Esophagus (tissue), 2 donors: ENCODE results near the gene ELF1. TPM values are rescaled to one million over a fixed set of nuclear protein-coding genes. Genes with fewer than 3 reads are reported as not detected.

Experiments used
- H3K27ac ChIP-seq, 2 donors: one replicate each; pipeline ENCODE4 v1.5.1; 2013; ENCODE audit warnings: low read depth in 2 of 2, mild to moderate bottlenecking in 2 of 2, inconsistent platforms in 1 of 2, low read length in 1 of 2, moderate library complexity in 1 of 2
- H3K27me3 ChIP-seq, 2 donors: one replicate each; pipeline ENCODE4 v1.6.1; 2013; ENCODE audit warnings: low read length in 2 of 2, control low read depth in 1 of 2, mild to moderate bottlenecking in 1 of 2; ENCODE audit not compliant: insufficient read depth in 2 of 2, control insufficient read depth in 1 of 2
- H3K36me3 ChIP-seq, 2 donors: one replicate each; pipeline ENCODE4 v1.6.1; 2013; ENCODE audit warnings: low read length in 1 of 2; ENCODE audit not compliant: control insufficient read depth in 2 of 2, insufficient read depth in 2 of 2
- H3K4me1 ChIP-seq, 2 donors: one replicate each; pipeline ENCODE4 v1.6.1; 2013; ENCODE audit warnings: low read length in 1 of 2; ENCODE audit not compliant: control insufficient read depth in 2 of 2, insufficient read depth in 2 of 2
- H3K4me3 ChIP-seq, 2 donors: one replicate each; pipeline ENCODE4 v1.5.1; 2013; ENCODE audit warnings: low read length in 2 of 2, mild to moderate bottlenecking in 2 of 2, low read depth in 1 of 2, moderate library complexity in 1 of 2
- H3K9me3 ChIP-seq, 2 donors: one replicate each; pipeline ENCODE4 v1.6.1; 2013; ENCODE audit warnings: mild to moderate bottlenecking in 2 of 2, low read depth in 1 of 2, low read length in 1 of 2, moderate library complexity in 1 of 2; ENCODE audit not compliant: control insufficient read depth in 2 of 2, insufficient read depth in 1 of 2
- WGBS, 2 donors: extraction: QIAGEN DNeasy Blood & Tissue Kit; methylation state at CpG; one replicate each; pipeline ENCODE4 v1.1.7; 2013; 5-methylcytosine and 5-hydroxymethylcytosine counted together
- polyA plus RNA-seq, 2 donors: library from polyadenylated mRNA; stranded (reverse); fragments of 200-250 nt; gene quantifications; one replicate each; pipeline ENCODE4 v1.2.3, GENCODE V29; 2013
- donor health status: healthy with polysubstance abuse.
- donor health status: Bipolar disorder and iron deficiency.

Gene ELF1
- polyA plus RNA-seq, 2 donors, result 12.1 to 34.0 TPM

DNA sequence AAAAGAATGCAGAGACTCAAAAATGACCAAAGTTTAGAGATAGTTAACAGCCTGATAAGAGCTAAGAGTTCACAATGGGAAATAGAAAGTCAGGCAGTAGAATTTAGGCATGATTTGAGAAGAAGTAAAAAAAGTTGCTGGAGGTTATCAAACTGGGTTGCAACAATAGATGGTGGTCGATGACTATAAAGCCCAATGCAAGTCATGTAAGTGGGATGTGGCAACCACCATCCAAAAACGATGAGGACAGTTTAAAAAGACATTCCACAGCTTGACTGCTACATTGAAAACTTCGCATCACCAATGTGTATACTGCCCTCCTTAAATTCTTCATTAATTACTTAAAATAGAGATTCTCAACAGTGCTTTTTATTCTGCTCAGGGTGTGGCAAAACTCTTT, 19.7 kb downstream of the ELF1 start:
- Histone ChIP-seq H3K4me3 (no peak overlapping the region), H3K4me1 (no peaks in the 10 kb centered on the region), H3K27me3 (no peaks in the 10 kb centered on the region), H3K9me3 (no peaks in the 10 kb centered on the region), H3K36me3 (no peaks in the 10 kb centered on the region), H3K27ac (no peak overlapping the region)
- WGBS, 2 donors, result 59 to 68% methylated on average over 3 of the region's 3 CpGs

- peak overlapping the region in 1 of 2 donors; percentile 42 for H3K27ac ChIP-seq
- no peaks in the 10 kb centered on the region for H3K27me3 ChIP-seq
- no peaks in the 10 kb centered on the region for H3K36me3 ChIP-seq
- WGBS, 2 donors, result 84 to 92% methylated on average over 5 of the region's 5 CpGs
- H3K9me3 ChIP-seq, result no peaks in the 10 kb centered on the region
- no peak overlapping the region for H3K4me3 ChIP-seq
- H3K4me1 ChIP-seq, result peaks cover 3 to 4% of the 10 kb centered on the region in 2 donors
Measured at GRCh38 chr13:40996426-40997092, 22.6 kb downstream of the ELF1 start.

- peaks cover 3 to 4% of the 10 kb centered on the region in 2 donors for H3K4me1 ChIP-seq
Measured at GRCh38 chr13:40995997-40996396, 23.1 kb downstream of the ELF1 start.

GRCh38 chr13:40994581-40995230, 24.4 kb downstream of the ELF1 start:
- Histone ChIP-seq H3K36me3 (no peaks in the 10 kb centered on the region), H3K9me3 (no peaks in the 10 kb centered on the region), H3K27ac (peak overlapping the region; percentile 94 to 95), H3K4me1 (peaks cover 3 to 4% of the 10 kb centered on the region in 2 donors), H3K4me3 (peak overlapping the region in 1 of 2 donors; percentile 22), H3K27me3 (no peaks in the 10 kb centered on the region)
- 41 to 47% methylated on average over 6 of the region's 6 CpGs for WGBS, 2 donors

More at GRCh38 chr13:40995997-40996396, 23.1 kb downstream of the ELF1 start:
- no peaks in the 10 kb centered on the region for H3K27me3 ChIP-seq
- no peaks in the 10 kb centered on the region for H3K36me3 ChIP-seq
- H3K4me3 ChIP-seq, result no peak overlapping the region
- no peaks in the 10 kb centered on the region for H3K9me3 ChIP-seq
- H3K27ac ChIP-seq, result no peak overlapping the region

GRCh38 chr13:40993987-40994386, 25.1 kb downstream of the ELF1 start:
- Histone ChIP-seq H3K27ac (peak overlapping the region; percentile 94 to 95), H3K9me3 (no peaks in the 10 kb centered on the region), H3K36me3 (no peaks in the 10 kb centered on the region), H3K27me3 (no peaks in the 10 kb centered on the region), H3K4me1 (peaks cover 3 to 4% of the 10 kb centered on the region in 2 donors), H3K4me3 (no peak overlapping the region)

DNA sequence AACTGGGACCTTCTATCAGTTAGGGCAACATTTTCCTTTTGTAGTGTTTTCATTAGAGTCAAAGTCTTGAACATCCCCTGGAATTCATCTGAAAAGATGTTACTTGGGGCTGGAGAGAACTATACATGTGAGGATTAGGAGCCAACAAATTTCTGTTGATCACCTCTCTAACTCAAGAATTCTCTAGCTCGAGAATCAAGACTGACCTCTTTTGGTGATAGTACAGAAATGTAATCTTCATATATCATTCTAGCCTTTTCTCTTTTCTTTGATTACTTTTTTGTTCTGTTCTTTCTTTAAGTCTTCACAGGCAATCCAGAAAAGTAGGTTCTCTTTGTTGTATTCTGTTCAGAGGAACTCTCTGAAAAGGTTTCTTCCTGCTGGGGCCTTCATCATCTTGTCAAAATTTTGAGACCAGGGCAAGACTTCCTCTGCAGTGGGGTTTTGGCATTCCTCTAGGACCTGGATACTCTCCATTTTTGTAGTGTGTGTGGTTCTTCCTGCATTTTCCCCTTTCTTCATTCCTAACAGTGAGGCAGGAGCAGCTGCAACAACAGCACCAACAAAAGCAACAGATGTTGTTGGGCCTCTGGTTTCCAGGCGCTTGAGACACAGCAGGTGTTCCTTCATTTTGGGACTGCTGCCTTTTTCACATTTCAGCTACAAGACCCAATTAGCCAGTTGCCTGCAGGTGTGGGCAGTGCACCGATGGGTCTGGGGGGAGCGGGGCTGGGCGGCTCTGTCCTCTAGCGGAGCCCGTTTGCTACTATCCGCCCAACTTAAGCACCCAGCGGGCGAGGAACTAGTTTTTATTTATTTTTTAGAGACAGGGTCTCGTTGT, 26.2 kb downstream of the ELF1 start:
- 61% methylated on average over 11 of the region's 11 CpGs for WGBS, 2 donors
- Histone ChIP-seq H3K27me3 (no peaks in the 10 kb centered on the region), H3K4me3 (no peak overlapping the region), H3K9me3 (no peaks in the 10 kb centered on the region), H3K4me1 (peaks cover 3 to 4% of the 10 kb centered on the region in 2 donors), H3K36me3 (no peaks in the 10 kb centered on the region), H3K27ac (peak overlapping the region; percentile 78 to 87)

DNA sequence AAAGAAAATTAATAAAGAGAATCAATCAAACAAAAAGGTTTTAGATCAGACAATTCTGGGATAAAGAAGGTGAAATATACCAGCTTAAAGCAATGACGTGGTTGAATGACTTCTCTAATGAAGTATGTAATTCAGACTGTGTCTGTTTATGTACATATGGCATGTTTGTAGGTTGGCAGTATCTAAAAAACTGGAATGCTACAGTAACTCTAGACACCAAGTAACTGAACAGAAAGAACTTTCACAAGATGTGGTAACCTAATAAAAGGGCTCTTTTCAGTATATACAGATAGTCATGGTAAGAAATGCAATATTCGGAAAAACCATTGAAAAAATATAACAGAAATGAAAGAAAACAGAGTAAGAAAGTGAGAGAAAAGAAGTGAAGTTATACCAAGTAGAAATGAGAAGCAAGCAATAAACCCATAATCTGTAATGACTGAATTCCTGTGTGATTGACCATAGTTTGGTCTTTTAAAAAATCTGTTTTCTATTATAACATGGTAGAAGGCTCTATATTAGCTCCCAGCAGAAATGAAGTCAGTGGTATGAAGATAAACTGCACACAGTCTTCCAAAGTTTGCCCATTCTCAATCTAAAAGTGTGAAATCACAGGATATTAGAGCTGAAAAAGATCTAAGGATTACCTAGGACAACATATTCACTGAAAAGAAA, 31.4 kb downstream of the ELF1 start:
- no peaks in the 10 kb centered on the region for H3K36me3 ChIP-seq
- H3K4me3 ChIP-seq, result no peak overlapping the region
- 73 to 74% methylated on average over 2 of the region's 2 CpGs for WGBS, 2 donors
- no peaks in the 10 kb centered on the region for H3K27me3 ChIP-seq
- no peak overlapping the region for H3K27ac ChIP-seq
- no peaks in the 10 kb centered on the region for H3K9me3 ChIP-seq
- no peaks in the 10 kb centered on the region for H3K4me1 ChIP-seq

DNA sequence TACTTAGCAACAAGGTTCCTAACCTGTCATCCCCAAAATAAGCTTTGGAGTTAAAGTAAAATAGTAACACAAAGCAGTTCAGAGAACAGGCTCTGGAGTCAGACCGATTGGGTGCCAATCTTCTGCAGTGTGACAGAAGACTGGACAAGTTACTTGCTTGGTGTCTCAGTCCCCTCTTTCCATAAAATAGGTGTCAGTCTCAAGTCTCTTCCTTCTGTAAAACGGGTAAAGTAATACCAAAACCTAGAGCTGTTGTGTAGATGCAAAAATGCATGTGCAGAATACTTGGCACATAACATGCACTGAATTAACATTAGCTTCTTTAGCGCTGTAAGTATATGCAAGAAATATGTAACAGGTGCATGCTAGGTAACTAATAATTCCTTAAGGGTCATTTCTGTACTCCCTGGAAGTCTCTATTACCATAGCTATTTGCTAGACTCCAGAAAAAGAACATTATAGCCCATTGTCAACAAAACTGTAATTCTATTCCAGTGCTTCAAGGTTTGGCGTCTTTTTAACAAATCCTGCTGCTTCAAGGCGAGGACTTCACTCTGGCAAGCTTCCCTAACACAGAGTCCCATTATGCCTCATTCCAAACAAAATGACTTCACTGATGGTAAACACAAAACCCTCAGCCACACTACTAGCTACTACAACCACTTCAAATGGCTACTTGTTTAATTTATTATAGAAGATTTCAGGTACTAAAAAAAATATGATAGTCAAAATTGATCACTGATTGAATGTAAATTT, 32.8 kb downstream of the ELF1 start:
- 20 to 25% methylated on average over 5 of the region's 5 CpGs for WGBS, 2 donors
- Histone ChIP-seq H3K4me1 (no peaks in the 10 kb centered on the region), H3K4me3 (no peak overlapping the region), H3K9me3 (no peaks in the 10 kb centered on the region), H3K36me3 (no peaks in the 10 kb centered on the region), H3K27ac (peak overlapping the region; percentile 20 to 22), H3K27me3 (no peaks in the 10 kb centered on the region)
